Lower lobe of right lung (tissue), 2 donors: ENCODE measurements around the gene TIMP2. TPM values are rescaled to one million over a fixed set of nuclear protein-coding genes. Genes with fewer than 3 reads are reported as not detected.
A peak's percentile ranks its signal among the peaks of the same experiment; 100 is the strongest.

Source experiments
- ATAC-seq, 2 donors: fragments of 200-7000 bp; cut with Tn5 transposase; one replicate each; pipeline ENCODE4 v1.9.1; 2020 to 2022; ENCODE audit warnings: mild to moderate bottlenecking in 2 of 2, moderate library complexity in 2 of 2
- DNase-seq: peaks from one replicate; pipeline ENCODE4 v3.0.0-alpha.2; 2020
- H3K27ac ChIP-seq: fragments of 200-600 bp; one replicate; pipeline ENCODE4 v1.8.0; 2022
- H3K27me3 ChIP-seq: fragments of 200-600 bp; one replicate; pipeline ENCODE4 v1.8.0; 2022; ENCODE audit warnings: low read depth
- H3K36me3 ChIP-seq: fragments of 200-600 bp; one replicate; pipeline ENCODE4 v1.8.0; 2022; ENCODE audit warnings: mild to moderate bottlenecking
- H3K4me1 ChIP-seq: fragments of 200-600 bp; one replicate; pipeline ENCODE4 v1.8.0; 2022
- H3K4me3 ChIP-seq: fragments of 200-600 bp; one replicate; pipeline ENCODE4 v1.8.0; 2022; ENCODE audit warnings: mild to moderate bottlenecking
- H3K9me3 ChIP-seq: fragments of 200-600 bp; one replicate; pipeline ENCODE4 v1.8.0; 2022
- CTCF ChIP-seq: fragments of 200-600 bp; IDR thresholded peaks from one replicate; pipeline ENCODE4 v1.8.0; 2022; ENCODE audit warnings: antibody characterized with exemption, mild to moderate bottlenecking
- intact Hi-C: fragments of 100-400 bp; cut with DNase I; formaldehyde crosslinking; loops from one replicate; pipeline ENCODE4 v1.11.0; 2022
- total RNA-seq: library from RNA; stranded (reverse); fragmentation: NEBNext Ultra II Directional; extraction: Animal tissue kit (Norgen Biotek cat#: 25700); gene quantifications from one replicate; pipeline ENCODE4 v1.2.1, GENCODE V29; 2021
- donor health status: DM: no; HTN: yes; CAD: no; lungs with severe emphysema.

TIMP2 gene
- total RNA-seq, 1 donor from 2014 or later, result 260 TPM

GRCh38 chr17:78921437-78921971, 3.7 kb downstream of the TIMP2 start:
- intact Hi-C loops, result no loop called here
- no peak overlapping the region for H3K27ac ChIP-seq
- H3K27me3 ChIP-seq, result no peaks in the 10 kb centered on the region
- no peaks in the 10 kb centered on the region for H3K36me3 ChIP-seq
- no peak for DNase-seq
- no peak for TF ChIP-seq CTCF
- H3K4me1 ChIP-seq, result peaks cover 56% of the 10 kb centered on the region
- H3K4me3 ChIP-seq, result no peak overlapping the region
- no peak for ATAC-seq
- no peaks in the 10 kb centered on the region for H3K9me3 ChIP-seq

- no peak overlapping the region for H3K27ac ChIP-seq
- intact Hi-C loops, result no loop called here
- H3K4me1 ChIP-seq, result peaks cover 61% of the 10 kb centered on the region
Observed at GRCh38 chr17:78920528-78920927, 4.7 kb downstream of the TIMP2 start.

GRCh38 chr17:78919861-78920450, 5.2 kb downstream of the TIMP2 start:
- Histone ChIP-seq H3K9me3 (no peaks in the 10 kb centered on the region), H3K4me3 (no peak overlapping the region), H3K36me3 (no peaks in the 10 kb centered on the region), H3K4me1 (peaks cover 67% of the 10 kb centered on the region), H3K27ac (no peak overlapping the region), H3K27me3 (no peaks in the 10 kb centered on the region)
- no peak for ATAC-seq
- no peak for DNase-seq
- TF ChIP-seq CTCF, result no peak
- intact Hi-C loops, result no loop called here

More at GRCh38 chr17:78920528-78920927, 4.7 kb downstream of the TIMP2 start:
- Histone ChIP-seq H3K36me3 (no peaks in the 10 kb centered on the region), H3K9me3 (no peaks in the 10 kb centered on the region), H3K27me3 (no peaks in the 10 kb centered on the region), H3K4me3 (no peak overlapping the region)
- DNase-seq (no peak), ATAC-seq (no peak)
- TF ChIP-seq CTCF, result no peak

GRCh38 chr17:78918979-78919378, 6.2 kb downstream of the TIMP2 start:
- no peak overlapping the region for H3K27ac ChIP-seq
- peaks cover 77% of the 10 kb centered on the region for H3K4me1 ChIP-seq
- ATAC-seq, result no peak
- no peaks in the 10 kb centered on the region for H3K36me3 ChIP-seq
- DNase-seq, result no peak
- no peak for TF ChIP-seq CTCF
- no peaks in the 10 kb centered on the region for H3K27me3 ChIP-seq
- intact Hi-C loops, result no loop called here
- no peaks in the 10 kb centered on the region for H3K9me3 ChIP-seq
- H3K4me3 ChIP-seq, result no peak overlapping the region

- intact Hi-C loops, result no loop called here
- Histone ChIP-seq H3K27me3 (no peaks in the 10 kb centered on the region), H3K4me3 (no peak overlapping the region), H3K36me3 (no peaks in the 10 kb centered on the region), H3K9me3 (no peaks in the 10 kb centered on the region), H3K27ac (peak overlapping the region; percentile 42), H3K4me1 (peaks cover 73% of the 10 kb centered on the region)
- no peak for TF ChIP-seq CTCF
- ATAC-seq, result no peak
- no peak for DNase-seq
Observed at GRCh38 chr17:78917451-78918275, 7.5 kb downstream of the TIMP2 start.
